GM18511 (cell line): Measurements from ENCODE around the gene TMEM131L.
A peak's percentile ranks its signal among the peaks of the same experiment; 100 is the strongest.
"Not testable (repeated sequence)": the region's sequence is repeated elsewhere in the genome, so short reads cannot be mapped to it uniquely, and the experiment has no call there.

Experiments
- ATAC-seq: cut with Tn5 transposase; IDR thresholded peaks from one replicate; pipeline ENCODE4 v1.9.1; 2021; ENCODE audit warnings: mild to moderate bottlenecking, moderate library complexity; ENCODE audit not compliant: unreplicated experiment

Gene TMEM131L

DNA sequence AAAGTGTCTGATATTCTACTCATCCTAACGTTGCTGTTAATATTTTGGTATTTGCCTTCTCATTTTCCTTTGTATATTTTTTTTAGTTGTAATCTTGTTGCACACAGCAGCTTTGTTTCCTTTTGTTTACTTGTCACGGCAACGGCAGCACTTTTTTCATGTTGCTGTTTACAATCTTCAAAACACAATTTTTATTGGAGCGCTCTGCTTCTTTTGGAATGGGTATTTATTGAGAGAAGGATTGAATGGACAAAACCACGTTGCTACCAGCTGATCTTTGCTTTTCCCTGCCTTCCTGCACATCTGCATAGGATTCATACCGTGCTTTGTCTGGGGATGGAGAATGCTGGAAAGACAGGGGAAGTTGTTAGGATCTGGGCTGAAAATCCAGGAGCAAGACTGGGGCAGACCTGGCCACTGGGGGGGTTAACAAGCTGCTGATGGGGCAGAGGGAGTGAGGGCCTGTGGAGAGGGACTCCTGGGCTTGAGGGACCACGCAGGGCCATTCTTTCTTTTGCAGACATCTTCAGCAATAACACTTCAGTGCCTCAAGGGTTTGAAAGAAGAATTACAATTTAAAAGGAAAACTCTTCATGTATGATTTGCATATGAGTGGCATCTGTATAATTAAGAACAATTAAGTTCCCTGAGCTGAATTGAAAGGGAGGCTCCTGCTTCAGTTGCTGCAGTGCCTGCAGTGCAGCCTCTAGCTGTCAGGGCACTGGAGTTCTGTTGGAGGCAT, 69.8 kb downstream of the TMEM131L start:
- ATAC-seq = no peak

DNA sequence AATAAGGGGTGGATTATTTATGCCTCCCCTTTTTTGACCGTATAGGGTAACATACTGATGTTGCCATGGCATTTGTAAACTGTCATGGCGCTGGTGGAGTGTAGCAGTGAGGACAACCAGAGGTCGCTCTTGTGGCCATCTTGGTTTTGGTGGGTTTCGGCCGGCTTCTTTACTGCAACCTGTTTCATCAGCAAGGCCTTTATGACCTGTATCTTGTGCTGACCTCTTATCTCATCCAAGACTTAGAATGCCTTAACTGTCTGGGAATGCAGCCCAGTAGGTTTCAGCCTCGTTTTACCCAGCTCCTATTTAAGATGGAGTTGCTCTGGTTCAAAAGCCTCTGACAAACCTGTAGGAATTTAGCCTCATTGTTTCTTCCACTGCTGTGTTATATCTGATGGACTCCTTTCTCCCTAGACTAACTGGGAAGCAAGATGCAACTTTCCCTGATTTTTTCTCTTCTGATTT, 71.4 kb downstream of the TMEM131L start:
- no peak for ATAC-seq

DNA sequence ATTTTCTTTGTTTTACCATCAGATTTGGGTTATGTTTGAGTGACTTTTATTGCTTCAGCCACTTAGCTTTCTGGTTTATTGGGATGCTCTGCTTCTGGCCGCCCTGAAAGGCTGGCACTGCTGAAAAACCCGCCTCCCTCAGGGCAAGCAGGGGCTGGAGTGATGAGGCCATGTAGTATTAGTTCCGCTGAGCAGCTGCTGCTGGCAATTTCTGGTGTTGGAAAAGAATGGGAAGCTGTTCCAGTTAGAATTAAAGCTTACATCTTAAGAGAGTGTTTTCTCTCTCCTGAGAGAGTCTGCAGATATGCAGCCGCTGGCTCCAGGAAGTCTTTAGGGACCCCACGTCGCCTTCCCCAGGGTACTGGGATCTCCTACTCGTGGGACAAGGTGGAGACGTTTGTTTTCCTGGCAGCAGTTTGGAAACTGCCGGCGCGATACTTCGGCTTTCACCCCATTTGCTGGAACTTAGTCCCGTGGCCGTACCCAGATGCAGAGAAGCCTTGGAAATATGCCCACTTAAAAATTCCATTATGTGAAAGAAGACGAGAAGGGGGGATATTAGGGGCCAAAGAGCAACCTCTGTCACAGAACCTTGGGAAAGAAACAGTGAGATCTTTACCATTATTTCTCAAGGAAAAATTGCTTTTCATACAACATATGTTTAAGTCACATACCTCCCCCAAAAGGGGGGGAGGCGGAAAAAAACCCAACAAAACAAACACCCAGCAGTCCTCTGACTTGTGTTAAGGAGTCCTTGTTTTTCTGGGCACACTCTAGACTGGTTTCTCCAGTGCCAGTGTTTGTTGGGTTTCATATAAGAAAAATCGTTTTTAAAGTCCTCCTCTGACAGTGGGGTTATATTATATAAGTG, 72.6 kb downstream of the TMEM131L start:
- ATAC-seq = no peak

GRCh38 chr4:153539422-153539821, 73.3 kb downstream of the TMEM131L start:
- ATAC-seq = no peak

GRCh38 chr4:153541456-153542096, 75.4 kb downstream of the TMEM131L start:
- peak; percentile 77 for ATAC-seq

DNA sequence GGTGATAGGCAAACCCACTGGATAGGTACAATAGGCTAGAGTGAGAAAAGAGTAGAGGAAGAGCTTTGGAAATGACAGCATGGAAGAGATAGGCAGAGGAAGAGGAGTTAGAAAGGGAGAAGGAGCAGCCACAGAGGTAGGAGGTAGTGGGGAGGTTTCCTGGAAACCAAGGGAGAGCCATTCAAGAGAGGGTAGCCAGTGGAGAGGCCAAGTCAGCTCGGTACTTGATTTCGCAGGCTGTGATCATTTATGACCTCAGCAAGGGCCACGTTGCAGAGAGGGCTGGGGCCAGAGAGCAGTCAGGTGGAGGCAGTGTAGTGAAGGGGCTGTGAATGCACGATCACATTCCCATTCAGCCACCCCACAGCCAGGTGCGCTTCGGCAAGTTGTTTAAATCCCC, 76.0 kb downstream of the TMEM131L start:
- ATAC-seq = peak; percentile 3

- ATAC-seq = no peak
Measured at GRCh38 chr4:153542834-153543233, 76.7 kb downstream of the TMEM131L start.

GRCh38 chr4:153543351-153543750, 77.2 kb downstream of the TMEM131L start:
- ATAC-seq = no peak

GRCh38 chr4:153545822-153546221, 79.7 kb downstream of the TMEM131L start:
- no peak for ATAC-seq

- ATAC-seq = no peak
Measured at GRCh38 chr4:153546280-153546679, 80.1 kb downstream of the TMEM131L start.

- no peak for ATAC-seq
Measured at GRCh38 chr4:153547520-153547919, 81.4 kb downstream of the TMEM131L start.

DNA sequence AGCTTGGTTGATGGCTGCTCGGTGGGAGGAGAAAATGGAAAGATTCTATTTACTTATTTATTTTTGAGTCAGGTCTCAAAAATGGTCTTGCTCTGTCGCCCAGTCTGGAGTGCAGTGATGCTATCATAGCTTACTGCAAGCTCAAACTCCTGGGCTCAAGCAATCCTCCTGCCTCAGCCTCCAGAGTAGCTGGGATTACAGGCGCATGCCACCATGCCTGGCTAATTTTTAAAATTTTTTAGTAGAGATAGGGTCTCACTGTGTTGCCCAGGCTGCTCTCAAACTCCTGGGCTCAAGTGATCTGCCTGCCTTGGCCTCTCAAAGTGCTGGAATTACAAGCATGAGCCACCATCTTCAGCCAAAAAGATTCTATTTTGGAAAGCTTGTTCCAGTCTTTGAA, 82.7 kb downstream of the TMEM131L start:
- ATAC-seq = not testable (repeated sequence)

- no peak for ATAC-seq
Measured at GRCh38 chr4:153549405-153549804, 83.2 kb downstream of the TMEM131L start.

GRCh38 chr4:153553155-153553818, 87.1 kb downstream of the TMEM131L start:
- ATAC-seq = no peak

DNA sequence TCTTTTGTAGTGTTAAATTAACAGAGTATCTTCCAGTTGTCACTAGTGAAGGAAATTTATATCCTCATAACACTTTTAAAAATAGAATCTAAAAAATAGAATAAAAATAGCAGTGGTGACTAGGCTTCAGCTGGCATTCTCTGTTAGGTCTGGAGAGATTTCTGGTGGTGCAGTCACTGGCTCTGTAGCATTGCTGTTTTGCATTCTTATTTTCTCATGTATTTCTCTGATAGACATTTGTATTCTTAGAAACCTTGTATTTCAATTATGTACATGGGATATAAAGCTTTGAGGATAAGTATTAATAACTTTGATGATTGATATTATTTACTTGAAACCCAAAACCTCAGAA, 87.6 kb downstream of the TMEM131L start:
- ATAC-seq = no peak

DNA sequence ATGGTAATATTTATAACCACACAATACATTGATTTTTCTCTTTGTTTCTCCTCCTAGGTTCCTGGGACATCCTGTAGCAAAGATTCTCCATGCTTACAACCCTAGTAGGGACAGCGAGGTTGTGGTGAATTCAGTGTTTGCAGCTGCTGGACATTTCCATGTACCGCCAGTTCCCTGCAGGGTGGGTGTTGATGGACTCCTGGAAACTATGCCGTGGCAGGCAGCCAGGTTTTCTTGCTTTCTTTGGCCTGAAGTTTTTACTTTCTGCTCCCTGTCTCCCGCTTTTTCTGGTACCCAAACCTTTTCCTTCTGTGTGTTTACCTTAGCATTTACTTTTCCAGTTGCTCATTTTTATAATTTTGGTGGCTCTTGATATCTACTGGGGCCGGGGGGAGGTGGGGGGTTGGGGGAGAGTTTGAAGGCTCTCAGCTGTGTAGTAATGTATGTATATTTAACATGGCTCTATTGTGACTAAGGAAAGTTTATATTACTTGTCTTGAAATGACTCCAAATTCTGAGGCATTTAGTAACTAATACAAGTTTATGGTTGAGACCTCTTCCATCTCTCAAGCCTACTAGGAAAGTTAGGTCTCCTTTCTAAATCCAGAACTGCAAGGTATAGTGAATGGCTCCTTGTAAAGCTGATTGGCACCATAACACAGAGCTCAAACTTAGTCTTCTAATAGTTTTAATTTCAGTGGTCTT, 89.7 kb downstream of the TMEM131L start:
- ATAC-seq = no peak

- no peak for ATAC-seq
Measured at GRCh38 chr4:153556435-153556815, 90.3 kb downstream of the TMEM131L start.

DNA sequence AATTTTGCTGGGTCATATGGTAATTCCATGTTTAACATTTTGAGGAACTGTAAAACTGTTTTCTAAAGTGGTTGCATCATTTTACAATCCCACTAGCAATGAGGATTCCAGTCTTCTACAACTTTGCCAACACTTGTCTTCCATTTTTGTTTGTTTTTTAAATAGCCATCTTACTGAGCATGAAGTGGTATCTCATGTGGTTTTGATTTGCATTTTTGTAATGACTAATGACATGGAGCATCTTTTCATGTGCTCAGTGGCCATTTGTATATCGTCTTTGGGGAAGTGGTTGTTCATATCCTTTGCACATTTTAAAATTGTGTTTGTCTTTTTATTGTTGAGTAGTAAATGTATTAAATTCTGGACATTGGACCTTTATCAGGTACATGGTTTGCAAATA, 94.7 kb downstream of the TMEM131L start:
- peak; percentile 70 for ATAC-seq

DNA sequence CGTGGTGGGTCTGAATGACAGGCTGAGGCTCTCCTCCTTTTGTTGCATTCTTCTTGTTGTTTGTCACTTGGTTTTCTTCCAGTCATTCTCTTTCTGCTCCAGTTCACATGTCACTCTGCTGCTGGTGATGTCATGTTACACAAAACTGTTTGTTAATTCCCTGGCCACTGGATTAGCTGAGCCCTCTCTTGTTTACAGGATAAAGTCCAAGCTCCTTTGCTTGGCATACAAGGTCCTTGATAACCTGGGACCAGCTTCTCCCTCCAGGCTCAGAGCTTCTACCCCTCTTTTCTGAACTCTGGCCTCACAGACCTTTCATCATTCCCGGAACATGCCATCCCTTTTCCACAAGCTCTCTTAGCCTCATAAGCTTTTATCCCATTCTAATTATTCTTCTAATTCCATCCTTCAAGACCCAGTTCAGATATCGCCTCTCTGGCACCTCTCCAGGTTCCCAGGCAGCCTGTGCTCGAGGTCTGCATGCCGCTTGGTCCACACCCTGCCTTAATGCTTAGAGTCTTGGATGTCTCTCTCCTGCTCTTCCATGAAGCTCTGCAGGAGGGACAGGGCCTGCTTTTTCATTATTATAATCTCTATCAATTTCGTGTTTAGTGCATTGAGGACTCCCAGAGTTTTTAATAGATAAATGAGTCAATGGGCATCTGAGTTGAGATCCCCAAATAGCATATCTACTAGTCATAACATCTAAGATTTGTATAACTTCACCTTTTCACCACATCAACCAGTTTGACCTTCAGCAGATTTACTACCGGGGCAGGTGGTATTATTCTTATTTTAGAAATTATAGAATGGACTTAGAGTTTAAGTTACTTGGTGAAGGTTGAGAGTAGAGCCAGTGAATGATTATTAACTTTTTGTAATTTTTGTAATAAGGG, 98.7 kb downstream of the TMEM131L start:
- ATAC-seq = no peak
